ENCODE results near the gene ADAMTS6.

The ADAMTS6 gene

GRCh38 chr5:65475336-65475735 is 6.4 kb downstream of the ADAMTS6 start:
- DNase-seq (ENCODE audit: extremely low spot score): no peak
- TF ChIP-seq L3MBTL2 (conservative IDR thresholded peaks at IDR 0.05) (no peak), TARDBP (IDR thresholded peaks at IDR 0.05) (no peak), FOXM1 (IDR thresholded peaks at IDR 0.05; ENCODE audit: borderline replicate concordance) (no peak), SUZ12 (IDR thresholded peaks at IDR 0.05) (no peak), NFRKB (IDR thresholded peaks at IDR 0.05) (no peak), FOXK2 (IDR thresholded peaks at IDR 0.05) (no peak), CTBP1 (IDR thresholded peaks at IDR 0.05; ENCODE audit: borderline replicate concordance) (no peak), ZNF384 (IDR thresholded peaks at IDR 0.05) (no peak), LEF1 (IDR thresholded peaks at IDR 0.05; ENCODE audit: borderline replicate concordance) (no peak), ELF4 (IDR thresholded peaks at IDR 0.05) (no peak), SP1 (IDR thresholded peaks at IDR 0.05) (no peak), FOXA1 (IDR thresholded peaks at IDR 0.05) (no peak), BHLHE40 (IDR thresholded peaks at IDR 0.05; ENCODE audit: borderline replicate concordance) (no peak), ARNT (IDR thresholded peaks at IDR 0.05) (no peak), HDGF (IDR thresholded peaks at IDR 0.05; ENCODE audit: borderline replicate concordance) (no peak)
- TF ChIP-seq, protein P1, sequence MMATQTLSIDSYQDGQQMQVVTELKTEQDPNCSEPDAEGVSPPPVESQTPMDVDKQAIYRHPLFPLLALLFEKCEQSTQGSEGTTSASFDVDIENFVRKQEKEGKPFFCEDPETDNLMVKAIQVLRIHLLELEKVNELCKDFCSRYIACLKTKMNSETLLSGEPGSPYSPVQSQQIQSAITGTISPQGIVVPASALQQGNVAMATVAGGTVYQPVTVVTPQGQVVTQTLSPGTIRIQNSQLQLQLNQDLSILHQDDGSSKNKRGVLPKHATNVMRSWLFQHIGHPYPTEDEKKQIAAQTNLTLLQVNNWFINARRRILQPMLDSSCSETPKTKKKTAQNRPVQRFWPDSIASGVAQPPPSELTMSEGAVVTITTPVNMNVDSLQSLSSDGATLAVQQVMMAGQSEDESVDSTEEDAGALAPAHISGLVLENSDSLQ (IDR thresholded peaks at IDR 0.05): no peak
- ChIA-PET POLR2A (no interaction called here), CTCF (no interaction called here)

DNA sequence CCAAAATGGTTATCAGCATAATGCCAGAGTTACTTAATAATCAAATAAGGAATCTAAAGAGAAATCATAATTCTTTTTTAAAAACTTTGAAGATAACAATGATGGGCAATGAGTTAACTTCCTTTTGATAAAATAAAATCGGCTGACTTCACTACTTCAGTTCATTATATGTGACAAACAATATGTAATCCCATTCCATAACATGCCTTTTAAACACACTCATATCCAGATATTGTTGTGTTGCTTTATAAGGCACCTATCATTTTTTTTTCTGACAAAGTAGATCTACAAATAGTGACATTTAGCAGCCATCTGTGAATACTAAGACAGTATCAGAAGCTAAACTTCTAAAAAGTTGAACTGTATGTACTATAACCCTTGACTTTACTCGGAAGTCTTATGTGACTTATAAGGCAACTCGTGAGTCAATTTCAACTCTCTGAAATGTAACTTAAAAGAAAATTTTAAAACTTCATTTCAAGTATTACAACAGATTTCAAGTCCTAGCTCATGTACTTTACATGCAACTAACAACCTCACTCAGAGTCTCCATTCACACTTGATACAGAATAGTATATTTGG is 7.5 kb downstream of the ADAMTS6 start:
- ChIA-PET CTCF (no interaction called here), POLR2A (no interaction called here)
- TF ChIP-seq ZNF384 (IDR thresholded peaks at IDR 0.05): no peak
- TF ChIP-seq, protein P1 (IDR thresholded peaks at IDR 0.05): no peak
- TF ChIP-seq HDGF (IDR thresholded peaks at IDR 0.05; ENCODE audit: borderline replicate concordance): no peak
- no peak for TF ChIP-seq CTBP1 (IDR thresholded peaks at IDR 0.05; ENCODE audit: borderline replicate concordance)
- TF ChIP-seq L3MBTL2 (conservative IDR thresholded peaks at IDR 0.05): no peak
- TF ChIP-seq FOXA1 (IDR thresholded peaks at IDR 0.05): no peak
- no peak for TF ChIP-seq SP1 (IDR thresholded peaks at IDR 0.05)
- no peak for DNase-seq (ENCODE audit: extremely low spot score)

DNA sequence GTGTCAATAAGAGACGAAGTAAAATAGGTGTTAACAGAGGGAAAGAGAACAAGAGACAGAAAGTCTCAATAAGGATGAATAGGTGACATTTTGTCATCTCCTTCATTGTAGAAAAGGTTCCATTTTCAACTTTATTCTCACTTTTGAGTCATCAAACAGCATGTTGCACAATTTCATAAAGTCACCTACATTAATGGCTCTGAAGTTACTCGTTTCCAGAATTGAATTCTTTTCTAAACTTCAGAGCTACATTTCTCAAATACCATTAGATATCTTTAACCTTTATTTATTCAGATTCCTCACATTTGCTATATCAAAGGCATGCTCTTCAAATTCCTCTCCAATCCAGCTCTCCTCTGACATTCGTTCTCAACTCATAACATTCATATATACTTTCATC is 13.1 kb downstream of the ADAMTS6 start:
- ChIA-PET CTCF (no interaction called here), POLR2A (no interaction called here)
- no peak for DNase-seq (ENCODE audit: extremely low spot score)
- TF ChIP-seq, protein P1 (IDR thresholded peaks at IDR 0.05): no peak
- no peak for TF ChIP-seq FOXA1 (IDR thresholded peaks at IDR 0.05)
- no peak for TF ChIP-seq BHLHE40 (IDR thresholded peaks at IDR 0.05; ENCODE audit: borderline replicate concordance)
- TF ChIP-seq FOXM1 (IDR thresholded peaks at IDR 0.05; ENCODE audit: borderline replicate concordance): no peak
- TF ChIP-seq NFRKB (IDR thresholded peaks at IDR 0.05): no peak
- no peak for TF ChIP-seq ELF4 (IDR thresholded peaks at IDR 0.05)
- no peak for TF ChIP-seq TARDBP (IDR thresholded peaks at IDR 0.05)
- TF ChIP-seq ARNT (IDR thresholded peaks at IDR 0.05): no peak
- no peak for TF ChIP-seq SUZ12 (IDR thresholded peaks at IDR 0.05)
- TF ChIP-seq L3MBTL2 (conservative IDR thresholded peaks at IDR 0.05): no peak
- TF ChIP-seq CTBP1 (IDR thresholded peaks at IDR 0.05; ENCODE audit: borderline replicate concordance): no peak
- TF ChIP-seq LEF1 (IDR thresholded peaks at IDR 0.05; ENCODE audit: borderline replicate concordance): no peak
- TF ChIP-seq FOXK2 (IDR thresholded peaks at IDR 0.05): no peak
- TF ChIP-seq SP1 (IDR thresholded peaks at IDR 0.05): no peak
- no peak for TF ChIP-seq ZNF384 (IDR thresholded peaks at IDR 0.05)
- TF ChIP-seq HDGF (IDR thresholded peaks at IDR 0.05; ENCODE audit: borderline replicate concordance): no peak

DNA sequence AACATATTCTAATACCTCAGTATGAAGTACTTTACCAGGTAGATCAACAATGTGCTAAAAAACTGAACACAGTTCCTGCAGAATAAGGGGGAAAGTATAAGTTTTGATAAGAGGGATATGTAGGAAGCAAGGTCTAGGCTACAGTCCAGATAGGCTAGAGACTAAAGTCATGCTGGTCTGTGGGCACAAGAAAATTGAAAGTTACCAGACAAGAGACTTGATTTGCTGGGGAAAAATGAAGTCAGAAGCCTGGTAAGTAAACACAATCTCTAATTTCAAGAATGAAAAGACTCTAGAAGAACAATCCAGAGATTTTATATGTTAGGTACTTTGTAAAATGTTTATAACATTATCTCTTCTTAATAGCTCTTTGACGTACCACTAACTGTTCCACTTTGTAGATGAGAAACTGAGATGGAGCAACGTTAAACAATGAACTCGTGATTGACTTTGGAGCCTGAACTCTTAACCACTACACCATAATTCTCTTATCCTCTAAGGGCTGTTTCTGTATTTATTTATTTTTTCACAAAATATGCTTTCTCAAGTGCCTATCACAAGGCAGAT is 19.5 kb downstream of the ADAMTS6 start:
- no peak for TF ChIP-seq SP1 (IDR thresholded peaks at IDR 0.05)
- TF ChIP-seq ELF4 (IDR thresholded peaks at IDR 0.05): no peak
- no peak for TF ChIP-seq FOXA1 (IDR thresholded peaks at IDR 0.05)
- no peak for TF ChIP-seq FOXM1 (IDR thresholded peaks at IDR 0.05; ENCODE audit: borderline replicate concordance)
- TF ChIP-seq FOXK2 (IDR thresholded peaks at IDR 0.05): no peak
- TF ChIP-seq, protein P1 (IDR thresholded peaks at IDR 0.05): no peak
- TF ChIP-seq HDGF (IDR thresholded peaks at IDR 0.05; ENCODE audit: borderline replicate concordance): no peak
- no peak for TF ChIP-seq ARNT (IDR thresholded peaks at IDR 0.05)
- no peak for TF ChIP-seq TARDBP (IDR thresholded peaks at IDR 0.05)
- no peak for TF ChIP-seq NFRKB (IDR thresholded peaks at IDR 0.05)
- no peak for TF ChIP-seq L3MBTL2 (conservative IDR thresholded peaks at IDR 0.05)
- ChIA-PET POLR2A (no interaction called here), CTCF (no interaction called here)
- no peak for DNase-seq (ENCODE audit: extremely low spot score)

DNA sequence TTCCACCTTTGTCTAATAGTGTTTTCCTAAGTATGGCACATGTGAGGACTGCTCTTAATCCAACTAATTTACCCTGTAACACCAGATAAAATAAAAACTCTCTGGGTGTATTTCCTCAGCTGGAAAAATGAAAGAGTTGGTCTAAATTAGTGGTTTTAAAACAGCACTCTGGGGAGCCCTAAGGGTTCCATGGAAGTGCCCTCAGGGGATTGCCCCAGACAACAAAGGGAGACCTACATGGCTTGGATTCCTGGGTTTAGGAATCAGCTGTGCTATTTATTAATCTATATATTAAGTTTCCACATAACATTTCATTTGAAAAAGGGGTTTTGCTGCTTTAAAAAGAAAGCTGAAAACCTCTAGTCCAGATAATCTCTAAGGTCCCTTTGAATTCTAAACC is 20.2 kb downstream of the ADAMTS6 start:
- ChIA-PET CTCF (no interaction called here), POLR2A (no interaction called here)
- TF ChIP-seq ZNF384 (IDR thresholded peaks at IDR 0.05) (no peak), SP1 (IDR thresholded peaks at IDR 0.05) (no peak), FOXM1 (IDR thresholded peaks at IDR 0.05; ENCODE audit: borderline replicate concordance) (no peak)
- DNase-seq (ENCODE audit: extremely low spot score): no peak

DNA sequence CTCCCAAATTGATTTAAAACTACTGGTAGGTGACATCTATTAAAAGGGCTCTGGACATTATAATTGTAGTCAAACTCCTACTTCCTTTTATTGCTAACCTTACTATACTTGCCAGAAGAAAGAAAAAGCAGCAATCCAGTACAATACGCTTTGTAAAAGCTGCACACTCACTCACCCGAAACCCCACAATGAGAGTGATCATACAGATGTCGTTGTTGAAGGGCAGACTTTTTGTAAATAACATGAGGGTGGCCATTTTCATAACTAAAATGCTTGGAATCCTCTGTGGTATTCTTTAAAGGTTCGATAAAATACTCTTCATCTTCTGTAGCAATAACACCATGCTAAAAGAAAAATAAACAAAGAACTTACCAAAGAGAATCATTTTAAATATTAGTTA is 21.7 kb downstream of the ADAMTS6 start:
- DNase-seq (ENCODE audit: extremely low spot score): no peak
- CTCF ChIA-PET: no interaction called here
- POLR2A ChIA-PET: no interaction called here
- TF ChIP-seq CTBP1 (IDR thresholded peaks at IDR 0.05; ENCODE audit: borderline replicate concordance) (no peak), ARNT (IDR thresholded peaks at IDR 0.05) (no peak), TARDBP (IDR thresholded peaks at IDR 0.05) (no peak), FOXK2 (IDR thresholded peaks at IDR 0.05) (no peak), ZNF384 (IDR thresholded peaks at IDR 0.05) (no peak)
